Daoy (cell line): ENCODE data around the gene ZBTB38. TPM values are rescaled to one million over a fixed set of nuclear protein-coding genes. Genes with fewer than 3 reads are reported as not detected.

ENCODE experiments used
- DNase-seq: peaks from one replicate; pipeline ENCODE4 v3.0.0-alpha.2; 2015; ENCODE audit warnings: low read depth
- total RNA-seq: library from RNA; depleted of rRNA; stranded (reverse); fragments of >200 nt; shearing (Covaris generic); gene quantifications from 2 replicates; pipeline ENCODE4 v1.2.3, GENCODE V29; 2014; rRNA removed

Gene ZBTB38
- total RNA-seq, 1 experiment from 2014 or later: 45.6 TPM

GRCh38 chr3:141403576-141403975 lies 35.3 kb downstream of the ZBTB38 start:
- no peak for DNase-seq

GRCh38 chr3:141405025-141405424 lies 36.7 kb downstream of the ZBTB38 start:
- no peak for DNase-seq

GRCh38 chr3:141405591-141405990 lies 37.3 kb downstream of the ZBTB38 start:
- DNase-seq: no peak

GRCh38 chr3:141406265-141406664 lies 38.0 kb downstream of the ZBTB38 start:
- DNase-seq: no peak

GRCh38 chr3:141407047-141407446 lies 38.7 kb downstream of the ZBTB38 start:
- peak; percentile 60 for DNase-seq

GRCh38 chr3:141407825-141408224 lies 39.5 kb downstream of the ZBTB38 start:
- no peak for DNase-seq

GRCh38 chr3:141408596-141408995 lies 40.3 kb downstream of the ZBTB38 start:
- DNase-seq: no peak

GRCh38 chr3:141409940-141410241 lies 41.6 kb downstream of the ZBTB38 start:
- no peak for DNase-seq

- peak; percentile 37 for DNase-seq
Observed at GRCh38 chr3:141410408-141410807, 42.1 kb downstream of the ZBTB38 start.

GRCh38 chr3:141410846-141411245 lies 42.5 kb downstream of the ZBTB38 start:
- peak; percentile 42 for DNase-seq

- peak; percentile 37 for DNase-seq
Observed at GRCh38 chr3:141411251-141411771, 43.0 kb downstream of the ZBTB38 start.

- DNase-seq: peak; percentile 64
Observed at GRCh38 chr3:141412087-141412935, 44.0 kb downstream of the ZBTB38 start.

- DNase-seq: peak; percentile 60
Observed at GRCh38 chr3:141412936-141413354, 44.6 kb downstream of the ZBTB38 start.

- no peak for DNase-seq
Observed at GRCh38 chr3:141413391-141413790, 45.1 kb downstream of the ZBTB38 start.

- no peak for DNase-seq
Observed at GRCh38 chr3:141413801-141414689, 45.7 kb downstream of the ZBTB38 start.

- DNase-seq: no peak
Observed at GRCh38 chr3:141414800-141415462, 46.6 kb downstream of the ZBTB38 start.

- no peak for DNase-seq
Observed at GRCh38 chr3:141415953-141416352, 47.6 kb downstream of the ZBTB38 start.

Other genes with a start within 250 kb of the ZBTB38 start
- gene PXYLP1, start 136.7 kb upstream of the ZBTB38 start, total RNA-seq: 8.6 TPM in 2 replicates
- gene RASA2, start 118.5 kb downstream of the ZBTB38 start, total RNA-seq: 13.7 and 17.1 TPM in 2 replicates